GM20431 (cell line): ENCODE results near the gene WFDC11.

ENCODE experiments used
- in situ Hi-C: fragments of 300-500 bp; cut with MseI, MboI; formaldehyde crosslinking; loops from one replicate; pipeline ENCODE4 v1.15.0; 2020; ENCODE audit warnings: low sequenced_read_pairs; ENCODE audit not compliant: unreplicated experiment

The WFDC11 gene

GRCh38 chr20:45629496-45630100 lies 40.4 kb downstream of the WFDC11 start, which contains the start of gene WFDC10A:
TSS of gene WFDC10A (plus strand) at chr20:45629739. CDS start at chr20:45629814, 75 bp downstream.
- in situ Hi-C loops = no loop called here

GRCh38 chr20:45626540-45626939 lies 43.5 kb downstream of the WFDC11 start:
- in situ Hi-C loops = no loop called here

GRCh38 chr20:45621593-45621992 lies 48.4 kb downstream of the WFDC11 start:
- in situ Hi-C loops = no loop called here

- in situ Hi-C loops = no loop called here
These were observed 52.4 kb downstream of the WFDC11 start for GRCh38 chr20:45617591-45617990.

- in situ Hi-C loops = no loop called here
These were observed 57.7 kb downstream of the WFDC11 start for GRCh38 chr20:45612314-45612713.

GRCh38 chr20:45611054-45611453 lies 59.0 kb downstream of the WFDC11 start:
- in situ Hi-C loops = no loop called here

GRCh38 chr20:45607810-45608209 lies 62.2 kb downstream of the WFDC11 start:
- in situ Hi-C loops = no loop called here
